NCI-H146 (cell line): Measurements from ENCODE around the gene CCR7.

Experiments
- DNase-seq: peaks from one replicate; lab custom pipeline; 2025; lab: John Stamatoyannopoulos, UW

CCR7 gene

GRCh38 chr17:40564883-40565768 lies at the start of gene CCR7:
TSS of gene CCR7 (minus strand) at chr17:40565472. CDS start at chr17:40565409, 63 bp downstream.
- no peak for DNase-seq

- no peak for DNase-seq
These were observed 49.3 kb upstream of the CCR7 start for GRCh38 chr17:40614431-40615067.

GRCh38 chr17:40613467-40614154 lies 48.3 kb upstream of the CCR7 start:
- DNase-seq, result no peak

- DNase-seq, result no peak
These were observed 47.5 kb upstream of the CCR7 start for GRCh38 chr17:40612599-40613244.

GRCh38 chr17:40611840-40612474 lies 46.7 kb upstream of the CCR7 start:
- DNase-seq, result no peak

- no peak for DNase-seq
These were observed 45.1 kb upstream of the CCR7 start for GRCh38 chr17:40610359-40610758.

- DNase-seq, result no peak
These were observed 42.8 kb upstream of the CCR7 start for GRCh38 chr17:40608061-40608581.

- DNase-seq, result no peak
These were observed 42.4 kb upstream of the CCR7 start for GRCh38 chr17:40607641-40608040.

- DNase-seq, result no peak
These were observed 41.5 kb upstream of the CCR7 start for GRCh38 chr17:40606548-40607353.

GRCh38 chr17:40605306-40605705 lies 40.0 kb upstream of the CCR7 start:
- DNase-seq, result no peak

GRCh38 chr17:40604327-40605080 lies 39.2 kb upstream of the CCR7 start:
- no peak for DNase-seq

- no peak for DNase-seq
These were observed 37.5 kb upstream of the CCR7 start for GRCh38 chr17:40602445-40603443.

- no peak for DNase-seq
These were observed 35.3 kb upstream of the CCR7 start for GRCh38 chr17:40600486-40601046.

- DNase-seq, result no peak
These were observed 34.1 kb upstream of the CCR7 start for GRCh38 chr17:40599468-40599763.

- no peak for DNase-seq
These were observed 33.6 kb upstream of the CCR7 start for GRCh38 chr17:40598619-40599467.

GRCh38 chr17:40598301-40598618 lies 33.0 kb upstream of the CCR7 start:
- no peak for DNase-seq

GRCh38 chr17:40597556-40598300 lies 32.5 kb upstream of the CCR7 start:
- no peak for DNase-seq
